ENCODE measurements around the gene TNFRSF11A.

The TNFRSF11A gene

GRCh38 chr18:62434798-62435197, 109.7 kb downstream of the TNFRSF11A start:
- no peaks in the 10 kb centered on the region for H3K9me3 ChIP-seq (replicated peaks; ENCODE audit: insufficient read depth, low read length)
- no peaks in the 10 kb centered on the region for H3K4me1 ChIP-seq (ENCODE audit: low read length)
- H3K27ac ChIP-seq (ENCODE audit: low read length): no peak overlapping the region
- H3K4me2 ChIP-seq (ENCODE audit: low read depth, low read length): no peak overlapping the region
- H3K27me3 ChIP-seq (replicated peaks; ENCODE audit: insufficient read depth, low read length): no peaks in the 10 kb centered on the region
- no peaks in the 10 kb centered on the region for H3K79me2 ChIP-seq (ENCODE audit: low read length)
- no peaks in the 10 kb centered on the region for H3K9me2 ChIP-seq (replicated peaks; ENCODE audit: insufficient read depth, low read length)
- no peak overlapping the region for H3K4me3 ChIP-seq (ENCODE audit: low read length)
- no peak overlapping the region for H3K9ac ChIP-seq (ENCODE audit: low read length)
- H3K36me3 ChIP-seq (replicated peaks; ENCODE audit: insufficient read depth, low read length): no peaks in the 10 kb centered on the region
- no peaks in the 10 kb centered on the region for H3F3A ChIP-seq (ENCODE audit: insufficient read depth, low read length)
- TF ChIP-seq EZH2 (optimal IDR thresholded peaks at IDR 0.05; ENCODE audit: low read depth, low read length) (no peak), EZH2phosphoT487 (IDR thresholded peaks at IDR 0.05; ENCODE audit: low read length) (no peak), CTCF (IDR thresholded peaks at IDR 0.05; ENCODE audit: low read length) (no peak)
- H4K20me1 ChIP-seq (ENCODE audit: insufficient read depth, low read length): no peaks in the 10 kb centered on the region
- no peak for DNase-seq
- no peak overlapping the region for H2AFZ ChIP-seq (ENCODE audit: low read length)

- no peaks in the 10 kb centered on the region for H3K79me2 ChIP-seq (ENCODE audit: low read length)
- no peak overlapping the region for H3K27ac ChIP-seq (ENCODE audit: low read length)
- no peaks in the 10 kb centered on the region for H4K20me1 ChIP-seq (ENCODE audit: insufficient read depth, low read length)
- no peak overlapping the region for H3K9ac ChIP-seq (ENCODE audit: low read length)
- TF ChIP-seq EZH2 (optimal IDR thresholded peaks at IDR 0.05; ENCODE audit: low read depth, low read length) (no peak), EZH2phosphoT487 (IDR thresholded peaks at IDR 0.05; ENCODE audit: low read length) (no peak), CTCF (IDR thresholded peaks at IDR 0.05; ENCODE audit: low read length) (no peak)
- H3K4me3 ChIP-seq (ENCODE audit: low read length): no peak overlapping the region
- H3K4me2 ChIP-seq (ENCODE audit: low read depth, low read length): no peak overlapping the region
- no peak overlapping the region for H2AFZ ChIP-seq (ENCODE audit: low read length)
- no peaks in the 10 kb centered on the region for H3K27me3 ChIP-seq (replicated peaks; ENCODE audit: insufficient read depth, low read length)
- H3F3A ChIP-seq (ENCODE audit: insufficient read depth, low read length): no peaks in the 10 kb centered on the region
- H3K9me2 ChIP-seq (replicated peaks; ENCODE audit: insufficient read depth, low read length): no peaks in the 10 kb centered on the region
- DNase-seq: no peak
- H3K4me1 ChIP-seq (ENCODE audit: low read length): no peaks in the 10 kb centered on the region
- H3K36me3 ChIP-seq (replicated peaks; ENCODE audit: insufficient read depth, low read length): no peaks in the 10 kb centered on the region
- no peaks in the 10 kb centered on the region for H3K9me3 ChIP-seq (replicated peaks; ENCODE audit: insufficient read depth, low read length)
Measured at GRCh38 chr18:62435435-62436031, 110.4 kb downstream of the TNFRSF11A start.

- Histone ChIP-seq H3K27me3 (replicated peaks; ENCODE audit: insufficient read depth, low read length) (no peaks in the 10 kb centered on the region), H3K9me3 (replicated peaks; ENCODE audit: insufficient read depth, low read length) (no peaks in the 10 kb centered on the region), H3K4me1 (ENCODE audit: low read length) (no peaks in the 10 kb centered on the region), H3K9me2 (replicated peaks; ENCODE audit: insufficient read depth, low read length) (no peaks in the 10 kb centered on the region), H3K79me2 (ENCODE audit: low read length) (no peaks in the 10 kb centered on the region), H3K27ac (ENCODE audit: low read length) (no peak overlapping the region), H3K36me3 (replicated peaks; ENCODE audit: insufficient read depth, low read length) (no peaks in the 10 kb centered on the region), H4K20me1 (ENCODE audit: insufficient read depth, low read length) (no peaks in the 10 kb centered on the region), H3K9ac (ENCODE audit: low read length) (no peak overlapping the region), H3K4me3 (ENCODE audit: low read length) (no peak overlapping the region), H2AFZ (ENCODE audit: low read length) (no peak overlapping the region), H3F3A (ENCODE audit: insufficient read depth, low read length) (no peaks in the 10 kb centered on the region), H3K4me2 (ENCODE audit: low read depth, low read length) (no peak overlapping the region)
- TF ChIP-seq CTCF (IDR thresholded peaks at IDR 0.05; ENCODE audit: low read length) (no peak), EZH2 (optimal IDR thresholded peaks at IDR 0.05; ENCODE audit: low read depth, low read length) (no peak), EZH2phosphoT487 (IDR thresholded peaks at IDR 0.05; ENCODE audit: low read length) (no peak)
- no peak for DNase-seq
Measured at GRCh38 chr18:62436636-62437234, 111.6 kb downstream of the TNFRSF11A start.

Data from MM.1S (cell line).